Stimulated activated CD4-positive, alpha-beta T cell treated with anti-CD3 and anti-CD28 coated beads, Interleukin-12 subunit alpha, Interleukin-12 subunit beta, amount 100 ng/mL, for 4 hours (primary cell): ENCODE measurements around the gene ILDR2.

Source experiments
- DNase-seq: peaks from one replicate; pipeline ENCODE4 v3.0.0-alpha.2; 2020

ILDR2 gene, protein sequence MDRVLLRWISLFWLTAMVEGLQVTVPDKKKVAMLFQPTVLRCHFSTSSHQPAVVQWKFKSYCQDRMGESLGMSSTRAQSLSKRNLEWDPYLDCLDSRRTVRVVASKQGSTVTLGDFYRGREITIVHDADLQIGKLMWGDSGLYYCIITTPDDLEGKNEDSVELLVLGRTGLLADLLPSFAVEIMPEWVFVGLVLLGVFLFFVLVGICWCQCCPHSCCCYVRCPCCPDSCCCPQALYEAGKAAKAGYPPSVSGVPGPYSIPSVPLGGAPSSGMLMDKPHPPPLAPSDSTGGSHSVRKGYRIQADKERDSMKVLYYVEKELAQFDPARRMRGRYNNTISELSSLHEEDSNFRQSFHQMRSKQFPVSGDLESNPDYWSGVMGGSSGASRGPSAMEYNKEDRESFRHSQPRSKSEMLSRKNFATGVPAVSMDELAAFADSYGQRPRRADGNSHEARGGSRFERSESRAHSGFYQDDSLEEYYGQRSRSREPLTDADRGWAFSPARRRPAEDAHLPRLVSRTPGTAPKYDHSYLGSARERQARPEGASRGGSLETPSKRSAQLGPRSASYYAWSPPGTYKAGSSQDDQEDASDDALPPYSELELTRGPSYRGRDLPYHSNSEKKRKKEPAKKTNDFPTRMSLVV

DNA sequence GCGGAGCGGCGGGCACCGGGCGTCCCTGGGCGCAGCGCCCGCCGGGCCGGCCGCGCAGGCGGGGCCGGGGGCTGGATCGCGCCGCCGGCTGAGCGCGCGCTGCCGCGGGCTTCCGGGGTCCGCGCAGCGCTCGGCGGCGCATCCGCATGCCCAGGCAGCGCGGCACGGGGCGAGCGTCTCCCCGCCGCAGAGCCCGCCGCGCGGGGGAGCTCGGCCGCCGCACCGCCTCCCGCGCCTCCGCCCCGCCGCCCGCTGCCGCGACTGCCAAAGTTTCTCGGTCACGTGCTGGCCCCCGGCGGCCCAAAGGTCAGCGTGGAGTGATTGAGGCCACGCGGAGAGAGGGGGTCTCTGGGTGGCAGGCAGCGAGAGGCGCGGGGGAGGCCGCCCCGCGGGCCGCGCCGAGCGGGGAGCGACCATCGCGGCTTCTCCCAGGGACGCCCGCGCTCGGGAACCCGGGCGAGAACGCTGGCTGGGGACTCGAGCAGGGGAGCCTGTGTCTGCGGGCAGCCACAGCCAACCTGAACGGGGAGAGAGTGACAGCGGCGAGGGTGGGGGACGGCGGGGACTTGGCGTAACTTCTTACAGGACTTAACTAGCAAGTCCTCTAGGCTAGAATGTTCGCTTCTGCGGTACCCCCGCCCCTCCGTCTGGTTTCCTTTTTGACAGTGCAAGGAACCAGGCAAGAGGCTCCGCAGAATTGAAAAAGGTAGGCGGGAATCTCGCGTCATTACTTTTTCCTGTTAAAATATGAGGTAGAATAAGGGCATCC, at the start of gene ILDR2:
Gene ILDR2 (minus strand): TSS at position 180 of the 769 bp plus-strand sequence. CDS start 272 bp downstream, outside the sequence.
- DNase-seq = peak; percentile 67

DNA sequence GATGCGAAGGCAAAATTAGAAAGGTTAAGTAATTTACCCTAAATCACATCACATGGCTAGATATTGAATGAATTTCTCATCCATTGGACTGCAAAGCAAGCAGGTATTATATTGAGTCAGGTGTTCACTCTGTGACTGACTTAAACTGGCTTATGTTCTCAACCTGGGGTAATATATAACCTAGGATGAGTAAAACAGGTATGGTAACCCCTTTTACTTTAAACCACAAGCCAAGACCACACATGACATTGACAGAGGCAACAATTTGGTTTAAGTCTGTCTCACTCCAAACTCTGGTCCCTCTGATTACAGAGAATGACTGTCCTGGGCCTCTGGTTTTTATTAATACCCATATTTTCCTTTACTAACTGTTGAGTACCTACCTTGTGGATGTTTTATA, 47.0 kb upstream of the ILDR2 start:
- DNase-seq = no peak

DNA sequence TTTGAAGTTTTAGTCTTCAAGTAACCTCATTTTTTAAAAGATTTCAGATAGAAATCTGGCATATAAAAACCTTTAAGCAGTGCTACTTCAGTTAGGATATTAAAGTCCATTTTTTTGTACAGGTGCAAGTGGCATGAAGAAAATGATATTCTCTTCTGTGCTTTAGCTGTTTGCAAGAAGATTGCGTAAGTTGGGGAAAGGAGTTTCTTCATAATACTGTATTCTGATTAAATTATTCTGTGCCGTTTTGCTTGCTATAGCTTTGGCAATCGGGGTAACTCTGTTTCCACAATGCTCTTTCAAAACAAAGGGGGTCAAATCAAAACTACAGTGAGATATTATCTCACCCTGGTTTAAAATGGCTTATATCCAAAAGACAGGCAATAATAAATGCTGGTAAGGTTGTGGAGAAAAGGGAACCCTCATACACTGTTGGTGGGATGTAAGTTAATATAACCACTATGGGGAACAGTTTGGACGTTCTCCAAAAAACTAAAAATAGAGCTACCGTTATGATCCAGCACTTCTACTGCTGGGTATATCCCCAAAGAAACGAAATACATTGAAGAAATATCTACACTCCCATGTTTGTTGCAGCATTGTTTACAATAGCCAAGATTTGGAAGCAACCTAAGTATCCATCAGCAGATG, 40.9 kb upstream of the ILDR2 start:
- DNase-seq = no peak

DNA sequence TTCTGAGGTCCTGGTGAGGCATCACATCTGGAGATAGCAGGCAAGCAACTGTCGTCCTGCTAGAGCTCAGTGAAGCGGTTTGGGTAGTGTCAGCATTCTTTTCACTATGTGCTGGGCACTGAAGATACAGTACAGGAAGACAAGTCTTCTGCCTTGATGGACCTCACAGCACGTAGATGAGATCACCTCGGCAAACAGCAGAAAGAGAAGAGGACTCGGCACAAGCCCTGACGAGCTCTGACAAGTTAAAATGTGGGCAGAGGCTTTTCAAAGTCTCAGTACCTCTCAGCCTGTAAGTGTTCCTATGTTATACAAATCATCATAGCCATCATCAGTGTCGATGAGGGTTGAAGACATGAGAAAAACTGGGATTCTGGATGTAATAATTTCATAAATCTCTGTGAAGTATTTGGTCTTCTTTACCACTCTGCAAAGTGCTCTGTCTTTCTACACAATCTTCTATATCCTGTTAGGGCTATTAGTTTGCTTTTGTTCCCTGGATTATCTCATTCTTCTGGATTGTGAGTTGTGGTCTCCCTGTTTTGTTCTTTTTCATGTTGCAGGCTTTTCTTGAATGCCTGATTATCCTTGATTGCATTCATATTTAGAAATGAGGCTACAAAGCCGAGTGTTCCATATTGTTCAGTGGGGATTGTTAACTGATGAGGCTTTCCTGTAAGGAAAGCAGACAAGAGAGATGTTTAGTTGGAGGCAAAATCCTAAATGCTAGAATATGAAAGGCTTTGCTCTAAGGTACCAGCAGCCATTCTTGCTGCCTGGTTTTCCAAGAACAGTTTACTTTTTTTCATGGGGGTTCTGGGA, 38.0 kb upstream of the ILDR2 start:
- no peak for DNase-seq

DNA sequence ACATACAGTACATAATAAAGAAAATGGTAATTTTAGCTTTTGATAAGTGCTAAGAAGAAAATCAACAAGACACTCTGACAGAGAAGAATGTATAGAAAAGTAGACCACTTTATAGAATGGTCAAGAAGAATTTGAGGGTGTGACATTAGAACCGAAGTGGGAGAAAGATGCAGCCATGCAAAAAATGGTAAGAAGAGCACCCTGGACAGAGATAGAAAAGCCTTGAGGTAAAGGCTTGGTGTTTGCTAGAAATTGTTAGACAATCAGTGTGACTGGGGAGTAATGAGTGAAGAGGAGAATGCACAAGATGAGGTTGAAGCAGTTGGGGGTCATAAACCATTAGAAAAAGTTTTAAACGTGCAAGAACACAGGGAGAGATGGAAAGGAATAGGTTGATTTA, 37.2 kb upstream of the ILDR2 start:
- no peak for DNase-seq

DNA sequence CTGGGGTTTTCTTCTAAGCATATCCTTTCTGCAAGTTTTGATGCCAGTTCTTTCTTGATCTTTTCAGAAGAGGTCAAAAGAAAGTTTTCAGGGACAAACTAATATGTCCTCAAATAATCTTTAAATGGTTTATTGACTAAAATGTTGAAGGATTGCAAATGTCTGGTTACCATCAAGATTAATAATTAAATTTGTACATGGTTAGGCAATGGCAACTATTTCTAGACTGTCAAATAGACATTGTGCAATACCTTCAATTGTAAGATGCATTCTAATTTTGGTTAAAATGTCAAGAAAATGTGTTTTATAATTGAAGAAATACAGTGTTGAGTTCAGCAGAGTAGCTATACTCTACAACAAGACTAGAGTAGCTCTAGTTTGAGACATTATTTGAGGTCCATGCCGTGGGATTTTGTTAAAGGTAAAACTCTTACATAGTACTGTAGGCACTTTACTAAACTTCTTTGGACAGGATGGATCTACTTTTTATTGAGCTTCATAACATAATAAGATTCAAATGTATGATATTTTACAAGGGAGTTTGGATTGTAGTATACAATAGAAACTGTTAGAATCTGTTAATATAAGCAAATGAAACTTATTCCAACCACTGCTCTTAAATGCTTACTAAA, 36.3 kb upstream of the ILDR2 start:
- no peak for DNase-seq

DNA sequence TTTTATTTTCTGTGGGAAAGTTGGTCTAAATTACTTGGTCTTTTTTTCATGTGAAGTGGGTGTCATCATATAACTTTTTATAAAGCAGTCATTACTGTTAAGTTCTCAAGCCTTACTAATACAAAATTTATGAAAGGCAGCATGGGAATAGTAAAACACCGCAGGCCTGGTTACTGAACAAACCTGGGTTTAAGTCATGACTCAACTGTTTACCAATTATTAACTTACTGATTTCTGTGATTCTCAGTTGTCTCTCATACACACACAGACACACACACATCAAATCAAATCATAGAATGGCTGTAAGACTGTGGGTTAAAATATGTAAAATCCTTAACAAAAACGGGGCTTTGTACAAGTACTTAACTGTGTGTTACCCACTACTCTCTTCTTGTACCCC, 28.4 kb upstream of the ILDR2 start:
- no peak for DNase-seq

DNA sequence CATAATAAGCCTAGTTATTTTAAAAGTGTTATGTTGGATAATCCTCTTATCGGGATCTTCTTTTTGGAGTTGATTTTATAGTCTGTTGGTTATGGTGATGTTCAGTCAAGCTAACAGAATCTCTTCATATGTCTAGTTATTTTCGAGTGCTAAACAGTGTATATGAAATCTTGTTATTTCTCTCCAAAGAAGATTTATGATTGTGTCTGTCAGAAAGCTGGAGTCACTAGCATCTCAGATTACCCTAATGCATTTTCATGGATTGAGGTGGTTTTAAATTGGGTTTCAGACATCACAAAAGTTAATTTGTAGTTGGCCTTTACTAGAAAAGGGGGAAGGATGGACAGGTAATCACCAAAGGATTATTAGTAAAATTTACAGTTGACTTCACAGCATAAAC, 27.0 kb upstream of the ILDR2 start:
- no peak for DNase-seq

DNA sequence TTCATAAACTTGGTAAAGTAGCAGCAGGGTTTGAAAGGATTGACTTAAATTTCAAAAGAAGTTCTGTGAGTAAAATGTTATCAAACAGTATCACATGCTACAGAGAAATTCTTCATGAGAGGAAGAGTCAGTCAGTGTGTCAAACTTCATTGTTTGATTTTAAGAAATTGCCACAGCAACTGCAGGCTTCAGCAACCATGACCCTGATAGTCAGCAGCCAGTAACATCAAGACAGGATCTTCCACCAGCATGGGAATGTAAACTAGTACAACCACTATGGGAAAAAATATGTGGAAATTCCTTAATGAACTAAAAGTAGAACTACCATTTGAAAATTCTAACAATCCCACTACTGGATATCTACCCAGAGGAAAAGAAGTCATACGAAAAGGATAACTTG, 25.2 kb upstream of the ILDR2 start:
- DNase-seq = no peak

DNA sequence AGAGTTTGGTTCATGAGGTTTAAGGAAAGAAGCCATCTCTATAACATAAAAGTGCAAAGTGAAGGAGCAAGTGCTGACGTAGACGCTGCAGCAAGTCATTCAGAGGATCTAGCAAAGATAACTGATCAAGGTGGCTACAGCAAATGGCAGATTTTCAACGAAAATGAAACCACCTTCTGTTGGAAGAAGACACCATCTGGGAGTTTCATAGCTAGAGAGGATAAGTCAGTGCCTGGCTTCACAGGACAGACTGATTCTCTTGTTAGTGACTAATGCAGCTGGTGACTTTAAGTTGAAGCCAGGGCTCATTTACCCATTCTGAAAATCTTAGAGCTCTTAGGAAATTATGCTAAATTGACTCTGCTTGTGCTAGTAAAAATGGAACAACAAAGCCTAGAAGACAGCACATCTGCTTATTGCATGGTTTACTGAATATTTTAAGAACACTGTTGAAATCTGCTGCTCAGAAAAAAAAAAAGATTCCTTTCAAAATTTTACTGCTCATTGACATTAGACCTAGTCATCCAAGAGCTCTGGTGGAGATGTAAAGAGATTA, 24.2 kb upstream of the ILDR2 start:
- no peak for DNase-seq

DNA sequence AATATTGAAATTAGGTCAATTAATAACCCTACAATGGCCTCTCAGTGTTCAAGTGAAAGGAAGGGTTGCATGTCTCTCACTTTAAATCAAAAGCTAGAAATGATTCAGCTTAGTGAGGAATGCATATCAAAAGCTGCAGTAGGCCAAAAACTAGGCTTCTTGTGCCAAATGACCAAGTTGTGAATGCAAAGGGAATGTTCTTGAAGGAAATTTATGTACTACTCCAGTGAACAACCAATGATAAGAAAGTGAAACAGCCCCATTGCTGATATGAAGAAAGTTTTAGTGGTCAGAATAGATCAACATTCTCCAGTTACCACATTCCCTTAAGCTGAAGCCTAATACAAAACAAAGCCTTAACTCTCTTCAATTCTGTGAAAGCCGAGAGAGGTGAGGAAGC, 23.7 kb upstream of the ILDR2 start:
- no peak for DNase-seq

DNA sequence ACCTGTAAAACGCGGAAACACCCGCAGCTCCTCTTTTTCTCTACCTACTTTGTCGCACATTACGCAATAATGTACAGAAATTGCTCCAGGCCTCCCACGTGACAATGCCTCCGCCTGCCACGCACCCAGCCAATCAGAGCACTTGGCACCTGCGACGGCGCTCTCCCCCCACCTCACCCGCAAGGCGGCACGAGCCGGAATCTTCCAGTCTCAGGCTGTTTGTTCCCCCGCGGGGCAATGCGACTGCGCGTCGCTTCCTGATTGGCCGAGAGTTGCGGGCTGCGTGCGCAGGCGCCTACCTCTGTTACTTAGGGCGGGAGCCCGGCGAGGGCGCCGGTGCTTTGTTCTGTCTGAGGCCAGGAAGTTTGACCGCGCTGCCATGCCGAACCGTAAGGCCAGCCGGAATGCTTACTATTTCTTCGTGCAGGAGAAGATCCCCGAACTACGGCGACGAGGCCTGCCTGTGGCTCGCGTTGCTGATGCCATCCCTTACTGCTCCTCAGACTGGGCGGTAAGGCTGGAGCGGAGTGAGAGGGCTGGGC, 13.7 kb upstream of the ILDR2 start, which contains the start of gene MAEL:
Gene MAEL (plus strand): TSS at position 307 of the 542 bp plus-strand sequence. CDS start 73 bp downstream, at position 380.
- no peak for DNase-seq

DNA sequence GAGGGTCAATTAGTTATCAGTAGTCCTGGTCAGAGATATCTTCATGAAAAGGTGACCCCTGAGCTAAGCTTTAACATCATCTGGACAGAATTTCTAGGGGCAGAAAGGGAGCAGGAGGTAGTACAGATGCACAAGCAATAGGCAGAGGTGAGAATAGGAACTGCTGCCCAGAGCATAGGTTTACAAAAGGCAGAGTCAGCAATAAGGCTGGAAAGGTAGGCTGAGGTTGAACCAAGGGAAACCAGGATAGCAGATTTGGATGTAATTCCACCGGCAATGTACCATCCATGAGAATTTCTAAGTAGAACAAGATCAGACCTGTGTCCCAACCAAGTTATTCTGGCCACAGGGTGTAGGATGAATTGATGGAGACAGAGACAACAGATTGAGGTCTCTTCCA, 6.2 kb upstream of the ILDR2 start:
- DNase-seq = no peak

DNA sequence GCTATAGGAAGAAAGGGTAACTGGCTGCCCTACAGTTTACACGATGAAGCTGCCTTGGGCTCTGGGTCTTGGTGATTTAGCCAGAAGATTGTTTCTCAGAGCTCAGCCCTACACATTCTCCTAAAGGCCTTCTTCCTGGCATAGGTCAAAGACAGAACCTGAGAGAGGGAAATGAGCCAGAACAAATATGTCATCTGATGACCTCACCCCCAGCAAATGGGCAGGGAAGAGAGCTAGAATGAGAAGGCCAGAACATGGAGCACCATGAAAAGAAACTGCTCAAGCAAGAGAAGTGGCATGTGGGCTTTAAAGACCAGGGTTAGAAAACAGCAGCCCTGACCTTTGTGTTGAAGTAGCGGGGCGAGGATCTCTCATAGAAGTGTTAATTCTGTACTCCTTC, 5.5 kb upstream of the ILDR2 start:
- DNase-seq = no peak

DNA sequence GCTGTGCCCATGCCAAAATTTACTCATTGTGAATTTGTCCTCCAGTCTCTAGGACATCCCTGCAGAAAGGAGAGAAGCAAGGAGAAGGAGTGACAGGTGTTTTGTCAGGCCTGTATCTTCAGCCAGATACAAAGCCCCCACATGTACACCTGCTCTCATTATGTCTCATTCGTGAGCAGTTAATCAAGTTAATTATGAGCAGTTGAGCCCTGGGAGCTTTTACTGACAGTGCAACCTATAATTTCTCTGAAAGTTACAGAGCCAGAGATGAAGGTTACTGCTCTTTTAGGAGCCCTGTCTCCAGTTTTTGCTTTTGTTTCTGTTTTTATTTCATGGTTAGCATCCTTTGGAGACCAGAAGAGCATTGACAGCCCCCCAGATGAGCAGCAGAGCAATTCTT, 5.0 kb upstream of the ILDR2 start:
- DNase-seq = no peak

DNA sequence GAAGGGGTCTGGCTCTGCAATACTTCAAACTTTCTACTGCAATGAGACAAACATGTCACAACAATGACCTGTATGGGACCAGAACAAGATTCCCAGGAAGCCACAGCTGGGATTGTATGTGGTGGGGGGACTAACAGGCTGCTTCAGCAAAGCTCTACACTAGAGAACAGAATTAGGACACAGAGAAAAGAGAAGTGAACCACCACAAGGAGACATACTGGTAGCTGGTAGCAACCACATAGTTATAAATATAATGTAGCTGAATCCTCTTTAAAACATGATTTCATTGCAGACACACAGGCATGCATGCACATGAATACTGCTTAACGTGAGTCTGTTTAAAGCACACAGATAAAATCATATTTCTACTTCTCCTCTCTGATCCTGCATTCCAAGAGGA, 3.5 kb upstream of the ILDR2 start:
- DNase-seq = no peak

DNA sequence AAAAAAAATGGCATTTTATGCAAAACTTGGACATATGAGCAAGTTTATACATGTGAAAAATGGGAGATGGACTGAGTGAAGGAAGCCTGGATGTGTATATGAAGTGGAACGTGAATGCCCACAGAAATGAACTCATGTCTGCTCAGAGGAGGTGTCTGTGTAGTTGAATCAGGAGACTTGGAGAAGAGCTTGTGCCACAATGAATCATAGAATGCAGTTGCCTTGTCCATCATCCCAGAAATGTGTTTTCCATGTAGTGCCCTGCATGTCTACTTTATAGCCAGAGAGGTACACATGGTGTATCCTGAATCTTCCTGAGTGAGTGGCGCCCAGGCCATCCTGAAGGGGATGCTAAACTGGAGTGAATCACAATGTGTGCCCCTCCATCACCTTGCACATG, 2.6 kb upstream of the ILDR2 start:
- no peak for DNase-seq

DNA sequence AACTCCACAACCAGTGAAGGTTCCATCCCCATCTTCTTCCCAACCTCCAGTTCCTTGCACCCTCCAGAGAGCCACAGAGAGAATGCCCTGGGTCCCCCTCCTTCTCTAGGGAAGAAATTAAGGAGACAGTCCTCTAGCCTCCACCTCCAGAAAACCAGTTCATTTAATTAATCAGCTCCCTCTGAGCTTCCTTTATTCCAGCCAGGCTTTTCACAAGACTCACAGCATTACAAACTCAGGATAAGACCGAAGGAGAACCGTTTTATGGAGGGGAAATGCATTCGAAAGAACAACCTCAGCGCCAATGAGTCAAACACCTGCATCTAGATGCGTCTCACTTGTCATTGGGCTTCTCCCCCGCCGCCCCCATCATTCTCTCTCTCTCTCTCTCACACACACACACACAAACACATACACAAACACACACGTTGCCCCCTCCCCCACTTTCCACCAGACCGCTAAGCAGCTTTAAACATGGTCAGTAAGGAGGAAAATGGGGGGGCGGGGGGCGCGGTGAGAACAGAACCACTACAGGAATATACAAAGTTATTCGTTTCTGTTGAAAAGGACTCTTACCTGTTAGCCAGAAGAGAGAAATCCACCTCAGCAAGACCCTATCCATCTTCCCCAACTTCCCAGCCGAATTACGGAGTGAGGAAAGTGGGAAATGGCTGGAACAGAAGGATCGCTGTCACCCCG, 544 bp downstream of the ILDR2 start:
- DNase-seq = peak; percentile 44

DNA sequence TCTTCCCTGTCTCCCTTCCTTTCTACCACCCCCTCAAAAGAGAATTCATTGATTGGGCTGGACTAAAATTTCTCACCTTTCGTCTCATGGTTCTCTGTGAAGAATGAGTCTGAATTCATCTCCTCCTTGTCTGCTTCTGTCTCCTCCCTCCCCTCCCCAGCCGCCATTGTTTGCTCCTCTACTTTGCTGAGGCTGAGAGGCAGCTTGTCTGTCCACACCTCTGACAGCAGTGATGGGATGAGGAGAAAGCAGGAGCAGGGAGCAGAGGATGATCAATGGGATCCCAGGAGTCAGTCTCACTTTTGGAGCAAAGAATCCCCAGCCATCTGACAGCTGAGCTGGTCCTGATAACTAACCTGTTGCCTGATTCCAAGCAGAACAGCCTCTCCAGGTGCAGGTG, 2.5 kb downstream of the ILDR2 start:
- no peak for DNase-seq

DNA sequence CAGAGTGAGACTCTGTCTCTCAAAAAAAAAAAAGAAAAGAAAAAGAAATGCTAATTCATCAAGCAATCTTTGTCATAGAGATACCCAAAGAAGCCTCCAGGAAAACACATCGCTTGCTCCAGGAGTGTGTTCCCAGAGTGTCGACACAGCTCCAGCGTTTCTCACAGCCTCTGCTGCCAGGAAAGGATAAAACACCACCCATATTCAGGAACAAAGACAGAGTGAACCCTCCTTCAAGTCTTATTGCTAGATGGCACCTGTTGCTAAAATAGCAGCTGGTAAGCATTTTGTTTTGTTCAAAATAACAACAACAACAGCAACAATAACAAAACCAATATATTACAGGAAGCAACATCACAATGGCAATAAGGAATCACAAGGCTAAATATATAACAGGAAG, 3.1 kb downstream of the ILDR2 start:
- DNase-seq = no peak

DNA sequence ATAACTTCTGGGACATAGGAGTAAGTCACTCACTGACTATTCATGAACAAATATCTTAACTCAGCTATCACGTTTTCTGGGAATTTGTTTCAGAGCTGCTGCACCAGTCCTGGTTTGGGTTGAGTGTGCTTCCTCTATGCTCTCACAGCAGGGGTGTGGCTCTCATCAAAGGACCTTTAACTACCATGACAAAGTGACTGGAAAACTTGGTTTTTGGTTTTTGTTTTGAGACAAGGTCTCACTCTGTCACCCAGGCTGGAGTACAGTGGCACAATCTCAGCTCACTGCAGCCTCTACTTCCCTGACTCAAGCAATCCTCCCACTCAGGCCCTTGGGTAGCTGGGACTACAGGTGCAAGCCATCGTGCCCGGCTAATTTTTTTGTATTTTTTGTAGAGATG, 4.1 kb downstream of the ILDR2 start:
- no peak for DNase-seq
